Measurements from ENCODE around the gene CAPN14. TPM values are rescaled to one million over a fixed set of nuclear protein-coding genes. Genes with fewer than 3 reads are reported as not detected.

The CAPN14 gene
- total and polyA plus RNA-seq, 4 donors: 0.05 to 0.08 TPM; not detected in 2

GRCh38 chr2:31161637-31162036 is 55.7 kb downstream of the CAPN14 start:
- no peak overlapping the region for H3K9ac ChIP-seq (ENCODE audit: low read depth in 1 of 2, low read length in 2 of 2)
- H3K27me3 ChIP-seq (ENCODE audit: control insufficient read depth in 4 of 4, insufficient read depth in 4 of 4, low read length in 3 of 4): no peaks in the 10 kb centered on the region
- no peak for DNase-seq (ENCODE audit: low spot score)
- H3K4me1 ChIP-seq (ENCODE audit: control insufficient read depth in 4 of 4, insufficient read depth in 4 of 4, low read length in 3 of 4): no peaks in the 10 kb centered on the region
- H3K4me3 ChIP-seq (ENCODE audit: low read depth in 1 of 3, low read length in 3 of 3): no peak overlapping the region
- TF ChIP-seq FOXA1 (IDR thresholded peaks at IDR 0.05): no peak
- no peak for TF ChIP-seq NR2F2 (IDR thresholded peaks at IDR 0.05)
- TF ChIP-seq, protein P1, sequence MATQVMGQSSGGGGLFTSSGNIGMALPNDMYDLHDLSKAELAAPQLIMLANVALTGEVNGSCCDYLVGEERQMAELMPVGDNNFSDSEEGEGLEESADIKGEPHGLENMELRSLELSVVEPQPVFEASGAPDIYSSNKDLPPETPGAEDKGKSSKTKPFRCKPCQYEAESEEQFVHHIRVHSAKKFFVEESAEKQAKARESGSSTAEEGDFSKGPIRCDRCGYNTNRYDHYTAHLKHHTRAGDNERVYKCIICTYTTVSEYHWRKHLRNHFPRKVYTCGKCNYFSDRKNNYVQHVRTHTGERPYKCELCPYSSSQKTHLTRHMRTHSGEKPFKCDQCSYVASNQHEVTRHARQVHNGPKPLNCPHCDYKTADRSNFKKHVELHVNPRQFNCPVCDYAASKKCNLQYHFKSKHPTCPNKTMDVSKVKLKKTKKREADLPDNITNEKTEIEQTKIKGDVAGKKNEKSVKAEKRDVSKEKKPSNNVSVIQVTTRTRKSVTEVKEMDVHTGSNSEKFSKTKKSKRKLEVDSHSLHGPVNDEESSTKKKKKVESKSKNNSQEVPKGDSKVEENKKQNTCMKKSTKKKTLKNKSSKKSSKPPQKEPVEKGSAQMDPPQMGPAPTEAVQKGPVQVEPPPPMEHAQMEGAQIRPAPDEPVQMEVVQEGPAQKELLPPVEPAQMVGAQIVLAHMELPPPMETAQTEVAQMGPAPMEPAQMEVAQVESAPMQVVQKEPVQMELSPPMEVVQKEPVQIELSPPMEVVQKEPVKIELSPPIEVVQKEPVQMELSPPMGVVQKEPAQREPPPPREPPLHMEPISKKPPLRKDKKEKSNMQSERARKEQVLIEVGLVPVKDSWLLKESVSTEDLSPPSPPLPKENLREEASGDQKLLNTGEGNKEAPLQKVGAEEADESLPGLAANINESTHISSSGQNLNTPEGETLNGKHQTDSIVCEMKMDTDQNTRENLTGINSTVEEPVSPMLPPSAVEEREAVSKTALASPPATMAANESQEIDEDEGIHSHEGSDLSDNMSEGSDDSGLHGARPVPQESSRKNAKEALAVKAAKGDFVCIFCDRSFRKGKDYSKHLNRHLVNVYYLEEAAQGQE (IDR thresholded peaks at IDR 0.05): no peak
- TF ChIP-seq YY1 (IDR thresholded peaks at IDR 0.05): no peak
- TF ChIP-seq, protein P2, sequence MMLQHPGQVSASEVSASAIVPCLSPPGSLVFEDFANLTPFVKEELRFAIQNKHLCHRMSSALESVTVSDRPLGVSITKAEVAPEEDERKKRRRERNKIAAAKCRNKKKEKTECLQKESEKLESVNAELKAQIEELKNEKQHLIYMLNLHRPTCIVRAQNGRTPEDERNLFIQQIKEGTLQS (IDR thresholded peaks at IDR 0.05): no peak
- TF ChIP-seq, protein P3, sequence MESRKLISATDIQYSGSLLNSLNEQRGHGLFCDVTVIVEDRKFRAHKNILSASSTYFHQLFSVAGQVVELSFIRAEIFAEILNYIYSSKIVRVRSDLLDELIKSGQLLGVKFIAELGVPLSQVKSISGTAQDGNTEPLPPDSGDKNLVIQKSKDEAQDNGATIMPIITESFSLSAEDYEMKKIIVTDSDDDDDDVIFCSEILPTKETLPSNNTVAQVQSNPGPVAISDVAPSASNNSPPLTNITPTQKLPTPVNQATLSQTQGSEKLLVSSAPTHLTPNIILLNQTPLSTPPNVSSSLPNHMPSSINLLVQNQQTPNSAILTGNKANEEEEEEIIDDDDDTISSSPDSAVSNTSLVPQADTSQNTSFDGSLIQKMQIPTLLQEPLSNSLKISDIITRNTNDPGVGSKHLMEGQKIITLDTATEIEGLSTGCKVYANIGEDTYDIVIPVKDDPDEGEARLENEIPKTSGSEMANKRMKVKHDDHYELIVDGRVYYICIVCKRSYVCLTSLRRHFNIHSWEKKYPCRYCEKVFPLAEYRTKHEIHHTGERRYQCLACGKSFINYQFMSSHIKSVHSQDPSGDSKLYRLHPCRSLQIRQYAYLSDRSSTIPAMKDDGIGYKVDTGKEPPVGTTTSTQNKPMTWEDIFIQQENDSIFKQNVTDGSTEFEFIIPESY (IDR thresholded peaks at IDR 0.05): no peak
- TF ChIP-seq JUND (IDR thresholded peaks at IDR 0.05): no peak
- TF ChIP-seq RXRA (IDR thresholded peaks at IDR 0.05): no peak
- no peak for TF ChIP-seq RAD21 (IDR thresholded peaks at IDR 0.05)
- no peaks in the 10 kb centered on the region for H3K36me3 ChIP-seq (ENCODE audit: control insufficient read depth in 4 of 4, insufficient read depth in 3 of 4, low read depth in 1 of 4, low read length in 3 of 4)
- H3K27ac ChIP-seq (ENCODE audit: low read depth in 1 of 2, low read length in 2 of 2): no peak overlapping the region
- no peaks in the 10 kb centered on the region for H3K9me3 ChIP-seq (ENCODE audit: control insufficient read depth in 4 of 4, low read length in 3 of 4)
- WGBS: 84% methylated on average over 6 of the region's 6 CpGs

- TF ChIP-seq EGR1 (IDR thresholded peaks at IDR 0.05; ENCODE audit: low read depth in 2 of 2) (no peak), HNF4G (IDR thresholded peaks at IDR 0.05) (no peak), NR2F2 (IDR thresholded peaks at IDR 0.05) (no peak), JUND (IDR thresholded peaks at IDR 0.05) (no peak), YY1 (IDR thresholded peaks at IDR 0.05) (no peak), TAF1 (conservative IDR thresholded peaks at IDR 0.05) (no peak)
- TF ChIP-seq, protein P1 (IDR thresholded peaks at IDR 0.05): no peak
- no peaks in the 10 kb centered on the region for H3K36me3 ChIP-seq (ENCODE audit: control insufficient read depth in 4 of 4, insufficient read depth in 3 of 4, low read depth in 1 of 4, low read length in 3 of 4)
- H3K4me3 ChIP-seq (ENCODE audit: low read depth in 1 of 3, low read length in 3 of 3): no peak overlapping the region
- H3K9ac ChIP-seq (ENCODE audit: low read depth in 1 of 2, low read length in 2 of 2): no peak overlapping the region
- no peak overlapping the region for H3K27ac ChIP-seq (ENCODE audit: low read depth in 1 of 2, low read length in 2 of 2)
- no peaks in the 10 kb centered on the region for H3K4me1 ChIP-seq (ENCODE audit: control insufficient read depth in 4 of 4, insufficient read depth in 4 of 4, low read length in 3 of 4)
- peaks cover 0 to 3% (median 0%) of the 10 kb centered on the region in 4 donors for H3K9me3 ChIP-seq (ENCODE audit: control insufficient read depth in 4 of 4, low read length in 3 of 4)
- peaks cover 0 to 5% (median 0%) of the 10 kb centered on the region in 4 donors for H3K27me3 ChIP-seq (ENCODE audit: control insufficient read depth in 4 of 4, insufficient read depth in 4 of 4, low read length in 3 of 4)
- no peak for DNase-seq (ENCODE audit: low spot score)
- WGBS: 77% methylated on average over 6 of the region's 6 CpGs
These were observed 65.8 kb downstream of the CAPN14 start for GRCh38 chr2:31151501-31151900.

All from liver (tissue), 9 donors.